HL-60 (cell line): ENCODE results near the gene LRRIQ1.

ENCODE experiments used
- CTCF ChIP-seq: IDR thresholded peaks from one replicate; pipeline ENCODE4 v1.5.1; 2011; ENCODE audit warnings: low read length, control low read depth, inconsistent platforms; ENCODE audit not compliant: insufficient read depth
- GABPA ChIP-seq: IDR thresholded peaks from 2 replicates; pipeline ENCODE4 v1.6.1; 2012; ENCODE audit warnings: low read depth
- POLR2AphosphoS5 ChIP-seq: IDR thresholded peaks from 2 replicates; pipeline ENCODE4 v1.6.1; 2012; ENCODE audit warnings: low read depth
- REST ChIP-seq: IDR thresholded peaks from 2 replicates; pipeline ENCODE4 v1.6.1; 2012; ENCODE audit warnings: low read depth; ENCODE audit not compliant: insufficient replicate concordance
- SPI1 ChIP-seq: IDR thresholded peaks from 2 replicates; pipeline ENCODE4 v1.6.1; 2012; ENCODE audit warnings: low read depth, mild to moderate bottlenecking, borderline replicate concordance

- TF ChIP-seq SPI1: no peak
- TF ChIP-seq REST: no peak
- no peak for TF ChIP-seq CTCF
- no peak for TF ChIP-seq POLR2AphosphoS5
- no peak for TF ChIP-seq GABPA
Measured at GRCh38 chr12:85006206-85006605, 29.9 kb upstream of the LRRIQ1 start.
